Ovary (tissue), 9 donors: Measurements from ENCODE around the gene CELF2. TPM values are rescaled to one million over a fixed set of nuclear protein-coding genes. Genes with fewer than 3 reads are reported as not detected.

Experiments
- DNase-seq, 5 donors: peaks; one replicate each; pipeline ENCODE4 v3.0.0-alpha.2; 2019 to 2020
- H3K27ac ChIP-seq, 2 donors: fragments of 200-600 bp; one replicate each; pipeline versions ENCODE4 v1.5.1 to v1.8.0; 2019 to 2022
- H3K27me3 ChIP-seq: fragments of 200-600 bp; one replicate; pipeline ENCODE4 v1.8.0; 2022
- H3K36me3 ChIP-seq: fragments of 200-600 bp; sonication (generic); one replicate; pipeline ENCODE4 v1.5.1; 2019
- H3K4me1 ChIP-seq: one replicate; pipeline ENCODE4 v1.8.1; 2013; ENCODE audit warnings: mild to moderate bottlenecking, moderate library complexity; ENCODE audit not compliant: insufficient read depth
- H3K4me3 ChIP-seq: fragments of 200-600 bp; sonication (generic); one replicate; pipeline ENCODE4 v1.5.1; 2017
- H3K9me3 ChIP-seq, 2 donors: fragments of 200-600 bp in 1 of 2; sonication (generic) in 1 of 2; one replicate each; pipeline versions ENCODE4 v1.5.1 to v1.8.1; 2013 to 2019; ENCODE audit warnings: mild to moderate bottlenecking in 1 of 2, moderate library complexity in 1 of 2
- EP300 ChIP-seq: sonication (generic); formaldehyde crosslinking; IDR thresholded peaks from one replicate; pipeline ENCODE4 v1.6.1; 2017; ENCODE audit warnings: antibody characterized with exemption
- POLR2A ChIP-seq: fragments of 450-650 bp; IDR thresholded peaks from one replicate; pipeline ENCODE4 v1.6.1; 2017; ENCODE audit warnings: antibody characterized with exemption, mild to moderate bottlenecking, moderate library complexity
- WGBS, 3 donors: extraction: QIAGEN DNeasy Blood & Tissue Kit in 1 of 3; methylation state at CpG; one replicate each; pipeline versions ENCODE4 v1.1.5 to v1.1.7; 2013 to 2017; 5-methylcytosine and 5-hydroxymethylcytosine counted together
- intact Hi-C, 4 donors: fragments of 100-400 bp; cut with DNase I; formaldehyde crosslinking; loops; one replicate each; pipeline versions ENCODE4 v1.11.0 to v1.15.1; 2022 to 2023
- polyA plus RNA-seq, 2 donors: library from polyadenylated mRNA; stranded (reverse); fragments of 200-250 nt in 1 of 2; fragments of 350-450 nt in 1 of 2; fragmentation: Illumina TruSeq in 1 of 2; extraction: RNeasy Lipid Tissue Mini Kit (QIAGEN cat#74804) in 1 of 2; gene quantifications; one replicate each; pipeline ENCODE4 v1.2.3, GENCODE V29; 2013 to 2014
- total RNA-seq, 7 donors: library from RNA; depleted of rRNA in 2 of 7; stranded (reverse); fragments of >200 nt in 2 of 7; fragmentation: NEBNext Ultra II Directional in 3 of 7; extraction: Animal tissue kit (Norgen Biotek cat#: 25700) in 3 of 7; gene quantifications; one replicate each; pipeline versions ENCODE4 v1.1.0 to v1.2.4, GENCODE V29; 2016 to 2023
- TF ChIP-seq, protein P1 (sequence below), 3 donors: fragments of 450-650 bp in 2 of 3; fragments of 200-600 bp in 1 of 3; IDR thresholded peaks; one replicate each; pipeline versions ENCODE4 v1.5.1 to v1.8.0; 2016 to 2022; ENCODE audit warnings: antibody characterized with exemption in 3 of 3, mild to moderate bottlenecking in 1 of 3
- donor health status: DM: no; HTN: no; CAD: no; lungs with moderate emphysema.
- donor health status: DM: no; HTN: no; CAD: no.
- donor health status: Bipolar disorder and iron deficiency.
- donor health status: DM: yes; HTN: yes; CAD: no.
- donor health status: DM: no; HTN: no; CAD: no.
- donor health status: DM: yes; HTN: yes; CAD: no.

Gene CELF2
- total and polyA plus RNA-seq, 9 donors = 38.8 to 107 (median 69.0) TPM

DNA sequence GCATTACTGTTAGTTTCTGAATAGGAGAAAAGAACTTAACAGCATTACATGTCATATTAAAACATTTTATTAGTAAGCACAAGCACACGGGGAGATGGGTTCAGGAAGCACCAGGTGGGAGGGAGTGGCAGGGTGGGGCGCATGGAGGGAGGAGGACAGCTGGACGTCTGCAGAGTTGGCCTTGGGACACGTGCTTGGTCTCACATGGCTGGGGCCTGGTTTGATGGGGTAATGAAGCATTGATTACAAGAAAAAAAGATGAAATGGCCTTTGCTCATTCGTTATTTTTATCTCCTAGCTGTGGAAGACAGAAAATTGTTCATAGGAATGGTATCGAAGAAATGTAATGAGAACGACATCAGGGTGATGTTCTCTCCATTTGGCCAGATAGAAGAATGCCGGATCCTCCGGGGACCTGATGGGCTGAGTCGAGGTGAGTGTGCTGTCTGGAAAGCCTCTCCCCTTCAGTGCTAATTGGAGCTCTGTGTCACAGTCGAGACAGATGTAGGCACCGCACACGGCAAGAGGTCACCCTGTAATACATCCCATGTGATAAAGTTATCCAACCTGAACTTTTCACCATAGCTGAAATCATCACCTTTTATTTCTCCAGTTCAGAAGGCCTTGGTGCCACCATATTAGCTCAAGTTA lies 239.9 kb downstream of the CELF2 start:
- H3K4me3 ChIP-seq = no peak overlapping the region
- no peaks in the 10 kb centered on the region for H3K36me3 ChIP-seq
- no peaks in the 10 kb centered on the region for H3K27me3 ChIP-seq
- no peaks in the 10 kb centered on the region for H3K9me3 ChIP-seq
- TF ChIP-seq, protein P1, sequence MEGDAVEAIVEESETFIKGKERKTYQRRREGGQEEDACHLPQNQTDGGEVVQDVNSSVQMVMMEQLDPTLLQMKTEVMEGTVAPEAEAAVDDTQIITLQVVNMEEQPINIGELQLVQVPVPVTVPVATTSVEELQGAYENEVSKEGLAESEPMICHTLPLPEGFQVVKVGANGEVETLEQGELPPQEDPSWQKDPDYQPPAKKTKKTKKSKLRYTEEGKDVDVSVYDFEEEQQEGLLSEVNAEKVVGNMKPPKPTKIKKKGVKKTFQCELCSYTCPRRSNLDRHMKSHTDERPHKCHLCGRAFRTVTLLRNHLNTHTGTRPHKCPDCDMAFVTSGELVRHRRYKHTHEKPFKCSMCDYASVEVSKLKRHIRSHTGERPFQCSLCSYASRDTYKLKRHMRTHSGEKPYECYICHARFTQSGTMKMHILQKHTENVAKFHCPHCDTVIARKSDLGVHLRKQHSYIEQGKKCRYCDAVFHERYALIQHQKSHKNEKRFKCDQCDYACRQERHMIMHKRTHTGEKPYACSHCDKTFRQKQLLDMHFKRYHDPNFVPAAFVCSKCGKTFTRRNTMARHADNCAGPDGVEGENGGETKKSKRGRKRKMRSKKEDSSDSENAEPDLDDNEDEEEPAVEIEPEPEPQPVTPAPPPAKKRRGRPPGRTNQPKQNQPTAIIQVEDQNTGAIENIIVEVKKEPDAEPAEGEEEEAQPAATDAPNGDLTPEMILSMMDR (IDR thresholded peaks at IDR 0.05) = no peak
- TF ChIP-seq POLR2A = no peak
- no peak for DNase-seq
- intact Hi-C loops = no loop called here
- H3K4me1 ChIP-seq = peaks cover 15% of the 10 kb centered on the region
- no peak overlapping the region for H3K27ac ChIP-seq
- 82 to 86% (median 85%) methylated on average over 13 of the region's 13 CpGs for WGBS, 3 donors

DNA sequence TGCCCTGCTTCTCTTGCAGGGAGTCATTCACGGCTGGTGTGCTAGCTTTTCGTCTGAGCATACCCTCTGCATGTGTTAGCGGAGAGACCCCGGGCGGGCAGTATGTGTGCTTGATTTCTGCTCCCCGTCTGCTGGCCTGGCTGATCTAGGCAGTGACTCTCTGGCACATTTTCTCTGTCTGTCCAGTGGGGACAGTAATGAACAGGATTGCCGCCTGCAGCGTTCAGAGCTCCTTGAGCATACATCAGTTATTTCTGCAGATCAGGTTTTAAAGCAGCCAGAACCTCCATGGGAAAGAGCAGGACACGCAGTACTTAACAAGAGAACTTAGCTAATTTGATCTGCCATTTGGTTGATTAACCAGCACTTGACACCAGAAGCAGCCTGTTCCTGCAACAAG lies 242.5 kb downstream of the CELF2 start:
- intact Hi-C loops = loop anchor here in 1 of 4 donors (10.0 kb wide), 1 partner anchor 215 kb away; no protein-coding TSS in a partner anchor
- Histone ChIP-seq H3K36me3 (no peaks in the 10 kb centered on the region), H3K4me3 (no peak overlapping the region), H3K27ac (no peak overlapping the region), H3K27me3 (no peaks in the 10 kb centered on the region), H3K9me3 (no peaks in the 10 kb centered on the region), H3K4me1 (peaks cover 8% of the 10 kb centered on the region)
- 85 to 94% (median 88%) methylated on average over 9 of the region's 9 CpGs for WGBS, 3 donors
- TF ChIP-seq, protein P1 (IDR thresholded peaks at IDR 0.05) = no peak
- TF ChIP-seq POLR2A = no peak
- no peak for TF ChIP-seq EP300
- DNase-seq = no peak

DNA sequence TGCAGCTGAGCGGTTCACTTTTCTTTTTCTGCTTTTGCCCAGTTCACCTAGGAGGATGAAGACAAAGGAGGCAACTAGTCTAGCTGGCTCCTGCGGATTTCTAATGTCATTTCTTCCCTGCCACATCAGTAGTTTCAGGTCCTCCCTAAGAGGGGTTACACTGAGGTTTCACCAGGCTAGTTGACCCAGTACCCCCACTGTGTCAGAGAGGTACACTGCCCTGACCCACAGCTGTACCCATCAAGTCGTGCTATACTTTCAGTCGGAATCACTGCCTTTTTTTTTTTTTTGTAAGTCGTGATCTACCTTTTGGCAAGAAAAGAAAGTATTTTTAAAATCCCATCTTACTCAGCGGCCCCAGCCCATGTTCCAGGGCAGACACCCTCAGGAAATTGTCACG lies 243.5 kb downstream of the CELF2 start:
- H3K27ac ChIP-seq = no peak overlapping the region

DNA sequence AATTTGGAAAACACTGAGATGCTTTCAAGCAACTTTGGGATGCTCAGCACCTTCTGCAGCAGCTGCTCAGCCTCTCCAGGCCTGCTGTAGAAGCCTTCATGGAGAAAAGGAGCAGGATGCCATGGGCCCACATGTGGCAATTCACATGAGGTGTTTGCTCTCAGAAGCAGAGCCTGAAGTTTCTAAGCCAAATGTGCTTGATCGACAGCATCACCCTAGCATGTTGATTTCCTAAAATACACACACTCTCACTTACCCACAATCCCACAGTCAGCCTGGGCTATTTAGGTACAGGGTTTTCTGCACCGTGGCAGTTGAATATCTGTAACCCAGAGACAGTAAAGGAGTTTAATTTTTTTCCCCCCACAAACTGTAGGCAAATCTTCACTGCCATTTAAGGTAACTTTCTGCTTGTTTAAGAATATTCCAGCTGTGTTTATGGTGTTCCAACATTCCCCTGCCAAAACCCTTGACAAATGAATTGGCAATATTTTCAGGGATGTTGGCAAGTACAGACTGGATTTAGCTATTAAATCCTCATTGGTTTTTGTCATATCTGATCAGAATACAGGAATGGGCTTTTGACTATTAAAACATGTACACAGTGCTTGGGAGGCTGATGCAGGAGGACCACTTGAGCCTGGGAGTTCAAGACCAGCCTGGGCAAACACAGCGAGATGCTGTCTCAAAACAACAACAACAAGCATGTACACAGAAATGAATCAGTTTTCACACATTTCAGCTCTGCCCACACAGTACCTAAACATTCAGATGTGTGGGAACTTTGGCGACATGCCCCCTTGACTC lies 244.2 kb downstream of the CELF2 start:
- Histone ChIP-seq H3K9me3 (no peaks in the 10 kb centered on the region), H3K4me3 (no peak overlapping the region), H3K27me3 (no peaks in the 10 kb centered on the region), H3K36me3 (no peaks in the 10 kb centered on the region), H3K4me1 (peaks cover 4% of the 10 kb centered on the region), H3K27ac (no peak overlapping the region)
- no peak for TF ChIP-seq EP300
- TF ChIP-seq, protein P1 (IDR thresholded peaks at IDR 0.05) = no peak
- no peak for TF ChIP-seq POLR2A
- no peak for DNase-seq
- 46 to 54% (median 49%) methylated on average over 4 of the region's 4 CpGs for WGBS, 3 donors
- intact Hi-C loops = loop anchor here in 1 of 4 donors (10.0 kb wide), 1 partner anchor 217 kb away; no protein-coding TSS in a partner anchor

More for the DNA sequence above, 243.5 kb downstream of the CELF2 start:
- 89 to 92% (median 91%) methylated on average over 7 of the region's 7 CpGs for WGBS, 3 donors
- H3K4me3 ChIP-seq = no peak overlapping the region
- no peak for TF ChIP-seq EP300
- no peak for TF ChIP-seq POLR2A
- TF ChIP-seq, protein P1 (IDR thresholded peaks at IDR 0.05) = no peak
- intact Hi-C loops = loop anchor here in 1 of 4 donors (10.0 kb wide), 1 partner anchor 216 kb away; no protein-coding TSS in a partner anchor
- no peaks in the 10 kb centered on the region for H3K36me3 ChIP-seq
- H3K9me3 ChIP-seq = no peaks in the 10 kb centered on the region
- no peak for DNase-seq
- H3K4me1 ChIP-seq = peaks cover 2% of the 10 kb centered on the region
- no peaks in the 10 kb centered on the region for H3K27me3 ChIP-seq
